ENCODE data around the gene ZNF445.
"Not testable (repeated sequence)": the region's sequence is repeated elsewhere in the genome, so short reads cannot be mapped to it uniquely, and the experiment has no call there.

ZNF445 gene

GRCh38 chr3:44509393-44509921, 32.0 kb upstream of the ZNF445 start:
- Histone ChIP-seq H4K20me1 (ENCODE audit: insufficient read depth, low read length) (no peaks in the 10 kb centered on the region), H3K9ac (ENCODE audit: low read length) (peak overlapping the region; percentile 89), H3K4me1 (ENCODE audit: insufficient read depth, low read length, severe bottlenecking) (peaks cover 10% of the 10 kb centered on the region), H3K36me3 (ENCODE audit: insufficient read depth, low read length) (peaks cover 14% of the 10 kb centered on the region), H3K79me2 (ENCODE audit: insufficient read depth, low read length) (peaks cover 20% of the 10 kb centered on the region), H3K4me3 (ENCODE audit: low read depth, low read length, poor library complexity, severe bottlenecking) (peak overlapping the region; percentile 94), H3K9me2 (ENCODE audit: low read depth, low read length) (no peaks in the 10 kb centered on the region), H3F3A (ENCODE audit: insufficient read depth, low read length) (no peaks in the 10 kb centered on the region), H3K9me3 (ENCODE audit: low read length) (peaks cover 6% of the 10 kb centered on the region; the same call in 1 of the 2 replicates), H3K27ac (ENCODE audit: low read depth, low read length, poor library complexity, severe bottlenecking) (no peak overlapping the region), H3K27me3 (ENCODE audit: insufficient read depth, low read length) (no peaks in the 10 kb centered on the region), H3K4me2 (ENCODE audit: low read length) (peak overlapping the region; percentile 82), H2AFZ (ENCODE audit: low read length) (no peak overlapping the region)
- TF ChIP-seq EZH2 (IDR thresholded peaks at IDR 0.05; ENCODE audit: borderline replicate concordance, low read length) = no peak

GRCh38 chr3:44506961-44507360, 29.5 kb upstream of the ZNF445 start:
- Histone ChIP-seq H3K27me3 (ENCODE audit: insufficient read depth, low read length) (no peaks in the 10 kb centered on the region), H3K4me2 (ENCODE audit: low read length) (no peak overlapping the region), H3K79me2 (ENCODE audit: insufficient read depth, low read length) (peaks cover 25% of the 10 kb centered on the region), H3K9ac (ENCODE audit: low read length) (no peak overlapping the region), H3K9me3 (ENCODE audit: low read length) (peaks cover 18% of the 10 kb centered on the region; the same call in 1 of the 2 replicates), H3F3A (ENCODE audit: insufficient read depth, low read length) (no peaks in the 10 kb centered on the region), H3K4me3 (ENCODE audit: low read depth, low read length, poor library complexity, severe bottlenecking) (no peak overlapping the region), H2AFZ (ENCODE audit: low read length) (no peak overlapping the region), H3K36me3 (ENCODE audit: insufficient read depth, low read length) (peaks cover 27% of the 10 kb centered on the region), H3K4me1 (ENCODE audit: insufficient read depth, low read length, severe bottlenecking) (peaks cover 10% of the 10 kb centered on the region), H4K20me1 (ENCODE audit: insufficient read depth, low read length) (no peaks in the 10 kb centered on the region), H3K9me2 (ENCODE audit: low read depth, low read length) (no peaks in the 10 kb centered on the region), H3K27ac (ENCODE audit: low read depth, low read length, poor library complexity, severe bottlenecking) (no peak overlapping the region)
- TF ChIP-seq CTCF (IDR thresholded peaks at IDR 0.05; ENCODE audit: low read length) = no peak
- TF ChIP-seq EZH2 (IDR thresholded peaks at IDR 0.05; ENCODE audit: borderline replicate concordance, low read length) = no peak

GRCh38 chr3:44506556-44506955, 29.1 kb upstream of the ZNF445 start:
- Histone ChIP-seq H2AFZ (ENCODE audit: low read length) (no peak overlapping the region), H3K27ac (ENCODE audit: low read depth, low read length, poor library complexity, severe bottlenecking) (no peak overlapping the region), H3K9me2 (ENCODE audit: low read depth, low read length) (no peaks in the 10 kb centered on the region), H3K4me2 (ENCODE audit: low read length) (no peak overlapping the region), H4K20me1 (ENCODE audit: insufficient read depth, low read length) (no peaks in the 10 kb centered on the region), H3F3A (ENCODE audit: insufficient read depth, low read length) (no peaks in the 10 kb centered on the region), H3K36me3 (ENCODE audit: insufficient read depth, low read length) (peaks cover 31% of the 10 kb centered on the region), H3K4me1 (ENCODE audit: insufficient read depth, low read length, severe bottlenecking) (peaks cover 10% of the 10 kb centered on the region), H3K9ac (ENCODE audit: low read length) (no peak overlapping the region), H3K79me2 (ENCODE audit: insufficient read depth, low read length) (peaks cover 25% of the 10 kb centered on the region), H3K9me3 (ENCODE audit: low read length) (peaks cover 20% of the 10 kb centered on the region; the same call in 1 of the 2 replicates), H3K27me3 (ENCODE audit: insufficient read depth, low read length) (no peaks in the 10 kb centered on the region), H3K4me3 (ENCODE audit: low read depth, low read length, poor library complexity, severe bottlenecking) (no peak overlapping the region)
- TF ChIP-seq CTCF (IDR thresholded peaks at IDR 0.05; ENCODE audit: low read length) = no peak
- no peak for TF ChIP-seq EZH2 (IDR thresholded peaks at IDR 0.05; ENCODE audit: borderline replicate concordance, low read length)

- Histone ChIP-seq H3K9me3 (ENCODE audit: low read length) (peaks cover 34% of the 10 kb centered on the region; the same call in 1 of the 2 replicates), H3K9me2 (ENCODE audit: low read depth, low read length) (no peaks in the 10 kb centered on the region), H3K36me3 (ENCODE audit: insufficient read depth, low read length) (peaks cover 51% of the 10 kb centered on the region), H4K20me1 (ENCODE audit: insufficient read depth, low read length) (no peaks in the 10 kb centered on the region), H3K79me2 (ENCODE audit: insufficient read depth, low read length) (peaks cover 24% of the 10 kb centered on the region), H3K4me1 (ENCODE audit: insufficient read depth, low read length, severe bottlenecking) (peaks cover 6% of the 10 kb centered on the region), H3K27me3 (ENCODE audit: insufficient read depth, low read length) (no peaks in the 10 kb centered on the region), H3K4me2 (ENCODE audit: low read length) (no peak overlapping the region), H2AFZ (ENCODE audit: low read length) (no peak overlapping the region), H3F3A (ENCODE audit: insufficient read depth, low read length) (no peaks in the 10 kb centered on the region), H3K4me3 (ENCODE audit: low read depth, low read length, poor library complexity, severe bottlenecking) (no peak overlapping the region), H3K27ac (ENCODE audit: low read depth, low read length, poor library complexity, severe bottlenecking) (no peak overlapping the region), H3K9ac (ENCODE audit: low read length) (no peak overlapping the region)
- TF ChIP-seq CTCF (IDR thresholded peaks at IDR 0.05; ENCODE audit: low read length) (no peak), EZH2 (IDR thresholded peaks at IDR 0.05; ENCODE audit: borderline replicate concordance, low read length) (no peak)
Measured at GRCh38 chr3:44504566-44504965, 27.1 kb upstream of the ZNF445 start.

- peaks cover 63% of the 10 kb centered on the region for H3K36me3 ChIP-seq (ENCODE audit: insufficient read depth, low read length)
- not testable (repeated sequence) for H3K4me3 ChIP-seq (ENCODE audit: low read depth, low read length, poor library complexity, severe bottlenecking); H3K9me2 ChIP-seq (ENCODE audit: low read depth, low read length); H3K27me3 ChIP-seq (ENCODE audit: insufficient read depth, low read length); H3K27ac ChIP-seq (ENCODE audit: low read depth, low read length, poor library complexity, severe bottlenecking); H4K20me1 ChIP-seq (ENCODE audit: insufficient read depth, low read length); H3K9ac ChIP-seq (ENCODE audit: low read length); H3K4me2 ChIP-seq (ENCODE audit: low read length); H3F3A ChIP-seq (ENCODE audit: insufficient read depth, low read length); H3K4me1 ChIP-seq (ENCODE audit: insufficient read depth, low read length, severe bottlenecking); H2AFZ ChIP-seq (ENCODE audit: low read length)
- H3K9me3 ChIP-seq (ENCODE audit: low read length) = peaks cover 41% of the 10 kb centered on the region; the same call in 1 of the 2 replicates
- H3K79me2 ChIP-seq (ENCODE audit: insufficient read depth, low read length) = 0 out of 2 replicates have a peak, but pooled peaks cover 15% of the 10 kb centered on the region
Measured at GRCh38 chr3:44503178-44503577, 25.7 kb upstream of the ZNF445 start.

All from OCI-LY1 (cell line).